CD4-positive, alpha-beta T cell treated with Interleukin-12 subunit alpha and Interleukin-12 subunit beta, for 1 hour (primary cell): ENCODE data around the gene CASP5.
"Not testable (repeated sequence)": the region's sequence is repeated elsewhere in the genome, so short reads cannot be mapped to it uniquely, and the experiment has no call there.

Experiments
- DNase-seq: peaks from one replicate; pipeline ENCODE4 v3.0.0-alpha.2; 2020

The CASP5 gene

DNA sequence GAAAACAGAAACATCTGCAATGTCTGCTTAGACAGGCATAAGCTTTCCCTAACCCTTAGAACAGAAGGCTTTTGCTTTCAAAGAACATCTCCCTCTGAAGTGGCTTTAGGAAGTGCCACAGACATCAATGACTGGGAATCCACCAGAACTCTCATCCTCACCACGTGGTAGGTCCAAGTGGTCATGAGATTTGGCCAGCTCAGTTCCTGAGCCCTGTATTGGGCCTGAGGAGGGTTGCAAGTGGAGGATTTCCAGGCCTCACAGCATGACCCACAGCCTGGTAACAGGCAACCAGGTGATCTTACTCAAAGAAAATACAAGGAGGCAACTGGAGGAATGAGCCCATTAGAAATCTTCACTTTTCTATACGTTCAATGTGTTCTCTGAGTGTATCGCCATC, 10.4 kb upstream of the CASP5 start:
- peak; percentile 16 for DNase-seq

DNA sequence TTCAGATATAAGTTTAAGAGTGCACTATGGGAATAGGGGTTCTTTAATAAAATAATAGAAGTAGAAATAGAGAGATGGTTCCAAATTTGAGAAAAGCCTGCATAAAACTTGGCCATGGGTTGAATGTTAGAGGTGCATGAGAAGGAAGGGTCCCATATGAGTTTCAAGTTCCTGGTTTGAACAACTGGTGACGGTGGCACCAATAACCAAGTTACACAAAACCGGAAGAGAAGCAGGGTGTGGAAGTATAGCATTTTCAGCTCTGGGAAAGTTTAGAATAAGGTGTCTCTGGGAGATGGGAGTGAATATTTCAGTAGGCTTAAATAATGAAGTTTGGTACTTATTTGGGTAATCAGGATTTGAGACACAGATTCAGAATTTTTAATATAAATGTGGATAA, 9.5 kb upstream of the CASP5 start:
- no peak for DNase-seq

DNA sequence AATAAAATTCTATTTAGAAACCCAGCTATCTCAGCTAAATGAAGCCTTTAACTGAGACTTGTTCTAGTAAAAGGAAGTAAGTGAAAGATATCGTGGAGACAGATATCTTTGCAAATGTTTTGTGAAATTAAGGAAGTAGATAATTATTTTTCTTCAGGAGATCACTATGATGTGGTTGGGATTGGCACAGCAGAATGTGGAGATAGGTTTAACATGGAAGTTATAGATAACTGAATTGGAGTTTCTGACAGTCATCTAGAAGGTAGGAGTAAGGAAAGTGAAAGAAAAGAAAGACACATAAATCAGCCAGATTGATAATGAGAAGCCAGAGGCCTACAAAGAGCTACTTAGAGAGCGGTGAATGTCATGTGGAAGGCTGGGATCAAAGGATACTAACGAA, 4.7 kb upstream of the CASP5 start:
- DNase-seq = no peak

GRCh38 chr11:105024394-105024793, 1.4 kb upstream of the CASP5 start:
- DNase-seq = no peak

DNA sequence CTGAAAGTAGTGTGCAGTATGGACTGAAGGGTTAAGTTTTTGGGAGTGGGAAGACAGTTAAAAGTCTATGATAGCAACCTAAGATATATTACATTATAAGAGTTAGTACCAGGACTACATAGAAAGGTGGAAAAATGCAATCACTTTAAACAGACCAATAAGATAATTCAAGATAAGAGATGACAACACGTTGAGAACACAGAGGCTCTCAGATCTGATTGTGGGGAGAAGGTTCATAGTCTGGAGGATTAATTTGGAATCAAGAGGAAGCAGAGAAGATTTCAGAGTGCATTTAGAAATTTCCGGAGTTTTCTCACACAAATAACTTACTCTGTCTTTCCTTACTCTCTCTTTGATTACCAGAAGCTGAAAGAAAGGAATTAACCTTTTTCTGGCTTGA, 441 bp downstream of the CASP5 start:
- no peak for DNase-seq

DNA sequence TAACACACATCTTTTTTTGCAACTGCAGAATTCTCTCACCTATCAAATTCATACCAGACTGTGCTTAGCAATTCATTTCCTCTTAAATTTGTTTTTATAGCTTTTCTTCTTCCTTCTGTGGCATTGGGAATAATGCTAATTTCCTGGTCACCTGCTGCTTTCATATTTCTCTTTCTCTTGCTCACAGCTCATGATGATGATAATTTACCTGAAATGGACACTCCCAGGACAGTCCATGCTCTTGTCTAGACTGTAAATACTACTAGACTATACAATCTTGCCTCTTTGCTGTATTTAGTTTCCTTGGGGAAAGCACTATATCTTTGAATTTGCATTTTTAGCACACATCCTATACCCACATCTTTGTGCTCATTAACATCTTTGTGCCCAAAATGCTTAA, 15.5 kb downstream of the CASP5 start:
- DNase-seq = no peak

GRCh38 chr11:105005451-105005845, 17.5 kb downstream of the CASP5 start:
- DNase-seq = no peak

DNA sequence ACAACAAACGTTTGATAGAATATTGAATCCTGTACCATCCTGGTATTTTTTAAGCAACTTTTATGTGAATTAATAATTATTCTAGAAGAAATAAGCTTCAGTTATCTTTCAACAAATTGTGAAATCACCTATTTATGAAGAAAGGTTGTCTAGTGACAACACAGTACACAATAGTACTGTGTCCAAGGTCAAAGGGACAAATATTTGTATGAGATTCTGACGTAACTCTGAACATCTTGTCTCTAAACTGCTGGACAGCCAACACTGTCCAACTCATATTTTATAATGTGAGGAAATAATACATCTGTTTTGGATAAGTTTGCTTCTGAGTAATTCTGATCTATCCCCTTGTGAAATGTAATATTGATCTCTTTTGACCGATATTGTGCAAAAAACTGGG, 18.9 kb downstream of the CASP5 start:
- DNase-seq = no peak

DNA sequence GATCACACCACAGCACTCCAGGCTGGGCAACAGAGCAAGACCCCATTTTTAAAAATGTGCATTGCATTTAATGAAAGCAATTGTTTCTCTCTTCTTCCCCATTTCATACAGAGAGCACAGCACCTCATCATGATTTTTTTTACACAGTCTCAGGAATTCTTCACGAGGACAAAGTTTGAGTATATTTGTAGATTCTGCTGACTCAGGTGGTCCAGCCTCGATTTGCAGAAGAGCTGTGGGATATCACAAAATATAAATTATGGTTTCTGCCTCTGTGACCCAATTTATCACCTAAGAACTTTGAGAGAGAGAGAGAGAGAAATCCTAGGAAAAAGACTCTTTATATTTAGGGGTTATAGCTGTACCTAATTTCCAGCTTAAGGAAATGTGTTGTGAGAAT, 19.8 kb downstream of the CASP5 start:
- DNase-seq = no peak

- peak; percentile 67 for DNase-seq
These were observed 22.2 kb downstream of the CASP5 start for GRCh38 chr11:105000797-105001196.

DNA sequence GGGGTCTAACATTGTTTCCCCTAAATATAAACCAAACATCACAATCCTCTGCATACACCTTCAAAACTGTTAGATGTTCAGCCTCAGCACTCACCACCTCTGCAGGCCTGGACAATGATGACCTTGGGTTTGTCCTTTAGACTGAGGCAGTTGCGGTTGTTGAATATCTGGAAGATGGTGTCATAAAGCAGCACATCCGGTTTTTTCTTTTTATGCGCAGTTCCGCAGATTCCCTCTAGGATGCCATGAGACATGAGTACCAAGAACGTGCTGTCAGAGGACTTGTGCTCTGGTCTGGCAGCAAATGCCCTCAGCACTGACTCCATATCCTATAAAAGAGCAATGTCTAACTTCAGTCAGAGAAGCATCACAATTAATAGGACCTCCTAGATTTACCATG, 22.8 kb downstream of the CASP5 start:
- peak; percentile 5 for DNase-seq

GRCh38 chr11:104999721-105000120, 23.2 kb downstream of the CASP5 start:
- no peak for DNase-seq

DNA sequence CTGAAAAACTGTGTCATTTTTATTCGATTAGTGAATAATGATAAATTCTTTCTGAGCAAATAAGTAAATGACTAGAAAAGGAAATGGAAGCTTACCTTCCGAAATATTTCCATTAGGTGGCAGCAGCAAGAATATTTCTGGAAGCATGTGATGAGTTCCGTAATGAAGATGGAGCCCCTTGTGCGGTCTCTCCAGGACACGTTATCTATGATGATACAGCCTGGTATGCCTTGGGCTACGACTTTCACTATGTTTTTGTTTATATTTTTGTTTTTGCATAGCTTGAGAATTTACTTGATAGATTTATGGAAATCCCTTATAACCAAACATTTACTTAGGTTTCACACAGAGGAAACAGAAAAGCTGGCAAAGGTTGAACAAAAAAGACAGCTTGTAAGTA, 25.7 kb downstream of the CASP5 start:
- no peak for DNase-seq

DNA sequence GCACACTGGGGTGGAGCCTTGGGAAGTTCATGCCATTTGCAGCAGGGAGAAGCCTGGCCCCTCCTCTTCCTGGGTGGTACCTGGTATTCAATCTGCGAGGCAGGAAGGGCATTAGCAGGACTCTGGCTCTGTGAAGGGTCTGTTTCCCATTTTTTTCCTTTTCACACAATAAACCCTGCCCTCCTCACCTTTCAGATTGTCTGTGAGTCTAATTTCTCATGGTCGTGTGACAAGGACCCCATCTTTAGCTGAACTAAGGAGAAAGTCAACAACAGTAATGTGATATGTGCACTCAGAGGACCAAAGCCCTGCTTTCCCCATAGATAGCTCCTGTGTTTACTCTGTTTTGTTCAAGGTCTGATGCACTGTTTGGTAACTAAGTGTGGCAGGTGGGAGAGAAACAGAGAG, 28.0 kb downstream of the CASP5 start:
- no peak for DNase-seq

GRCh38 chr11:104992781-104993180, 30.2 kb downstream of the CASP5 start:
- DNase-seq = no peak

DNA sequence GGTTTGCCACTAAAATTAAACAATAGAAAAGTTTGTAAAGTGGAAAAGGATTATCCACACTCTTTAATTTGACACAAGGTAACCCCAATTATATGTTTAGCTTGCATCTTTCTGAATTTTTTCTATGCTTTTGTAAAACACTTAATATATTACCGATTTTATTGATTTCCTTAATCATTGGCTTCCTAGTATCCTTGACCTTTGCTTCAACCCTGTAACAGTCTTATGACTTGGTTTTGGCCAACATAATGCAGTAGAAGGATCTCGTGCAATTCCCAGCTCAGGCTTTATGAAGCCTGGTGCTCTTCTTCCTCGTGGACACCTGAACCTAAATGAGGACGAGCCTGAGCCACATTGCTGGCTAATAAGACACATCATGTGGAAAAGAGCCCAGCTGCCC, 31.0 kb downstream of the CASP5 start:
- DNase-seq = no peak

DNA sequence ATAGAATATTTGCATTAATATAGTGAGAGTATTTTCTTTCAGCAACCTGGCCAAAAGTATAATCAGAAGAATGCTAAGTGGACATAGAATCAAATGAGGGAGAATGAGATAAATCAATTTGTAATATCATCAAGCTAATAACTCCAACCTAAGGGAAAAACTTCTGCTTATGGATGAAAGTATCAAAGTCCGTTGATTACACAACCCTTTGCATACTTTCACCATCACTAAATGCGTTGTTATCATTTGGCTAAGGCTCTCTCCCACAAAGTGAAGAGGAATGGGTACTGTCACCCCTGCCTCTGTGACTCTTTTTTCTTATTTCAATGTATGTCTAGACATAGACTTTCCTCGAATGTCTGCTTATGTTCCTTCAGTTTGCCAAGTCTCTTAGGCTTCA, 38.2 kb downstream of the CASP5 start:
- no peak for DNase-seq

DNA sequence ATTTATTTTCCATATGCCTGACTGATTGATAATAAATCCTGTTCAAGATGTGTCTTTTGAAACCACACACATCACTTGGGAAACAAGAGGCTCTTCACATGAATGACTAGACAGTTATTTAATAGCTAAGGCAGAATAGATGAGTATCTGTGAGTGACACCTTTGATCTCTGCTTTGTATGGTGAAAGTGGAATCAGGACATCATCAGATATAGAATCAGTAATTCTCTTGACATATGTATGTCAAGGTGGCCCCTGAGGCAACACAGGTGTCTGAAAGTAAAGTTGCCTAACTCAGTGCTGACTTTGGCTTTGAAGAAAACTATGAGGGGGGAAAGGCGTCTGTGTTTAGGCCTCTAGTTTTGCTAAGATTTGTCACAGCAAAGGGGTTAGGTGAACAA, 43.1 kb downstream of the CASP5 start:
- DNase-seq = no peak

GRCh38 chr11:104973616-104974015, 49.4 kb downstream of the CASP5 start:
- no peak for DNase-seq

- DNase-seq = not testable (repeated sequence)
These were observed 50.0 kb downstream of the CASP5 start for GRCh38 chr11:104972924-104973323.

- no peak for DNase-seq
These were observed 52.2 kb downstream of the CASP5 start for GRCh38 chr11:104970756-104971155.

DNA sequence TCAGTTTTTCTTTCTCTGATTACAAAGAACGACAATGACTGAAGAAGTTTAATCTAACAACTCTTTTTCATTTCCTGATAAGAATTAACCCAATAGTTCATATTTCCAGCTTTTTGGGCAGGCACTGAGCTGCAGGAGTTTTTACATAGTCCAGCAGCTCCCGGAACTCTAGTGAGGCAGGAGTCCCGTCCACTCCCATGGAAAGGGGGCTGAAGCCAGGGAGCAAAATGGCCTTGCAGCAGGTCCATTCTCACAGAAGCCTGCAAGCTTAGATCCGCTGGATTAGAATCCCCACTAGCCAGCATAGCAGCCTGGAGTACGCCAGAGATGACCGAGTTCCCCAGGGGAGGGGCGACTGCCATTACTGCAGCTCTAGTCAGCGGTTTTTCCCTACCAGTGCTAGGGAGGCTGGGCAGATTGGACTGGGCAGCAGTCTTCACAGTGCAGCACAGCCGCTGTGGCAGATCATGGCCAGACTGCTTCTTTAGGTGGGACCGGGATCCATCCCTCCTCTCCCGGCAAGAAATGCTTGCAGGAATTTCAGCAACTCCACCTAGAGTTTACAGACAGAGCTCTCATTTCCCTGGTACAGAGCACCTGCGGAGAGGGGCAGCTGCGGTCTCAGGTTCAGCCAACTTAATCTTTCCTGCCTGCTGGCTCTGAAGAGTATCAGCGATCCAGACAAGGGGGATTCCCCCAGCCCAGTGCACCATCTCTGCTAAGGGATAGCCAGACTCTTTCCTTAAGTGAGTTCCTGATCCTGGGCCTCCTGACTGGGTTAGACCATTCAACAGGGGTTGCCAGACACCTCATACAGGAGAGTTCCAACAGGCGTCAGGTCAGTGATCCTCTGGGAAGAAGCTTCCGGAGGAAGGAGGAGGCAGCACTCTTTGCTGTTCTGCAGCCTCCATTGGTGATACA, 53.9 kb downstream of the CASP5 start:
- no peak for DNase-seq

GRCh38 chr11:104968355-104968855, 54.6 kb downstream of the CASP5 start, which contains the start of gene CASP4:
Gene CASP4, minus strand, starts transcription at chr11:104968574. Its CDS starts 49 bp downstream, at chr11:104968525.
- peak; percentile 56 for DNase-seq

DNA sequence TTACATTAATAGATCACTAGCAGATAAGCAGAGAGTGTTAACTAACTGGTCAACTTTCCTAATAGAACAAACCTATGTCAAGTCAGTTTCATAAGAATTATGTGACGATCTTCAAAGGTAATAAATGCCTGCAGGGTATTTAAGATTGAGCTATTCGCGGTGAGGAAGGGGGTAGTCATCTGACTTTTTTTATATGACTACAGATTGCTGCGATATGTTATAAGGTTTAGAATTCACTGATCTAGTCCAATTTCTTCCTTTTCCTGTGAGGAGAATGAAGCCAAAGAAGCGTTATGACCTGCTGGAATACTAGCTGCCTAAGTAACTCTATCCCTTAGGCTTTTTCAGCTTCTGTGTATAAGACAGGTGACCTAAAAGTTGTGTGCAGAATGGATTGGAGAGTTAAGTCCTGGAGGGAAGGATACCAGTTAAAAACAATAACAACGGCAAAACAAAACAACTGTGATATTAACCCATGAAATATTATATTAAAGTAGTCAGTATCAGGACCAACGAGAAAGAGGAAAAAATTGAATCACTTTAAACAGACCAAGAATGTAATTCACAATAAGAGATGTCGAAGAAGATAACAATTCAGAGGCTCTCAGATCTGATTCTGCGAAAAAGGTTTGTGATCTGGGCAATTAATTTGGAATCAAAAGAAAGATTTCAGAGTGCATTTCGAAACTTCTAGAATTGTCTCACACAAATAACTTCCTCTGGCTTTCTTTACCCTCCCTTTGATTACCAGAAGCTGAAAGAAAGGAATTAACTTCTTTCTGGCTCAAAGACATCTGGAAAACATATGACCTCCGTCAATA, 55.2 kb downstream of the CASP5 start:
- peak; percentile 17 for DNase-seq
